SK-N-SH (cell line): ENCODE results near the gene RNF113B. TPM values are rescaled to one million over a fixed set of nuclear protein-coding genes. Genes with fewer than 3 reads are reported as not detected.

Experiments
- CTCF ChIA-PET: fragments of 300-600, 350-600 bp; formaldehyde crosslinking; extraction: SDS; loops from one replicate; lab custom pipeline; 2021; lab: Yijun Ruan, JAX
- POLR2A ChIA-PET: fragments of 350-600 bp; sonication (Branson Sonifier 250); formaldehyde crosslinking; extraction: SDS; loops from one replicate; lab custom pipeline; 2020; ENCODE audit warnings: antibody characterized with exemption, inconsistent platforms; lab: Yijun Ruan, JAX
- DNase-seq: peaks from one replicate; pipeline ENCODE4 v3.0.0; 2012
- H2AFZ ChIP-seq: fragments of 200-600 bp; sonication (generic); 2 replicates; pipeline ENCODE4 v1.8.1; 2016; ENCODE audit warnings: antibody characterized with exemption, mild to moderate bottlenecking, low read depth
- H3F3A ChIP-seq: fragments of 200-600 bp; sonication (generic); replicated peaks from 2 replicates; pipeline ENCODE3; 2016; ENCODE audit warnings: antibody characterized with exemption, mild to moderate bottlenecking; ENCODE audit not compliant: insufficient read depth
- H3K27ac ChIP-seq, 2 experiments: fragments of 200-500 bp in 1 of 2; fragments of 200-600 bp in 1 of 2; sonication (Bioruptor generic) in 1 of 2; sonication (generic), shearing (Covaris generic) in 1 of 2; 2 replicates each; pipeline versions ENCODE4 v1.5.1 to v1.6.1; 2014 to 2016; ENCODE audit warnings: low read depth in 2 of 2, inconsistent platforms in 1 of 2, low read length in 1 of 2, mild to moderate bottlenecking in 1 of 2, mixed read lengths in 1 of 2
- H3K27me3 ChIP-seq: fragments of 200-600 bp; sonication (generic), shearing (Covaris generic); 2 replicates; pipeline ENCODE4 v1.6.1; 2016; ENCODE audit warnings: mixed run types; ENCODE audit not compliant: insufficient read depth
- H3K36me3 ChIP-seq, 2 experiments: fragments of 200-500 bp in 1 of 2; fragments of 200-600 bp in 1 of 2; sonication (Bioruptor generic) in 1 of 2; sonication (generic) in 1 of 2; replicated peaks in 1 of 2; 2 replicates each; pipeline versions ENCODE3 to v1.5.1; 2014 to 2016; ENCODE audit warnings: low read length in 1 of 2, mild to moderate bottlenecking in 1 of 2; ENCODE audit not compliant: insufficient read depth in 2 of 2, control insufficient read depth in 1 of 2
- H3K4me1 ChIP-seq, 2 experiments: fragments of 200-500 bp in 1 of 2; fragments of 200-600 bp in 1 of 2; sonication (Bioruptor generic) in 1 of 2; sonication (generic), shearing (Covaris generic) in 1 of 2; 2 replicates each; pipeline versions ENCODE4 v1.5.1 to v1.6.1; 2014 to 2016; ENCODE audit warnings: low read depth in 1 of 2, low read length in 1 of 2, mixed run types in 1 of 2; ENCODE audit not compliant: insufficient read depth in 2 of 2, control insufficient read depth in 1 of 2
- H3K4me2 ChIP-seq: fragments of 200-600 bp; sonication (generic), shearing (Covaris generic); 2 replicates; pipeline ENCODE4 v1.6.1; 2017; ENCODE audit warnings: mixed run types
- H3K4me3 ChIP-seq, 2 experiments: fragments of 200-500 bp in 1 of 2; fragments of 200-600 bp in 1 of 2; sonication (Bioruptor generic) in 1 of 2; sonication (generic), shearing (Covaris generic) in 1 of 2; 2 replicates each; pipeline versions ENCODE4 v1.5.1 to v1.8.1; 2014 to 2016; ENCODE audit warnings: low read depth in 2 of 2, inconsistent platforms in 1 of 2, low read length in 1 of 2, mild to moderate bottlenecking in 1 of 2, mixed read lengths in 1 of 2, moderate library complexity in 1 of 2
- H3K79me2 ChIP-seq: fragments of 200-600 bp; sonication (generic); 2 replicates; pipeline ENCODE4 v1.8.1; 2017; ENCODE audit warnings: mild to moderate bottlenecking; ENCODE audit not compliant: insufficient read depth
- H3K9ac ChIP-seq: fragments of 200-600 bp; sonication (generic); 2 replicates; pipeline ENCODE4 v1.6.1; 2017; ENCODE audit warnings: mixed run types
- H3K9me2 ChIP-seq: fragments of 200-600 bp; sonication (generic); 2 replicates; pipeline ENCODE4 v1.6.1; 2017; ENCODE audit warnings: mixed run types
- H3K9me3 ChIP-seq: fragments of 200-600 bp; sonication (generic); 2 replicates; pipeline ENCODE4 v1.6.1; 2017; ENCODE audit warnings: mixed run types, mild to moderate bottlenecking, moderate library complexity
- H4K20me1 ChIP-seq: fragments of 200-600 bp; sonication (generic); 2 replicates; pipeline ENCODE4 v1.6.1; 2017; ENCODE audit warnings: mild to moderate bottlenecking, mixed run types; ENCODE audit not compliant: insufficient read depth
- CHD2 ChIP-seq: fragments of 150-350 bp; IDR thresholded peaks from 2 replicates; pipeline ENCODE4 v1.6.1; 2018; ENCODE audit warnings: low read length; ENCODE audit not compliant: partially characterized antibody
- ELF1 ChIP-seq: IDR thresholded peaks from 2 replicates; pipeline ENCODE4 v1.4.0; 2012
- EP300 ChIP-seq, 2 experiments: IDR thresholded peaks; 2 replicates each; pipeline versions ENCODE4 v1.4.0 to v1.6.1; 2012; ENCODE audit warnings: borderline replicate concordance in 1 of 2, low read depth in 1 of 2, low read length in 1 of 2
- EZH2phosphoT487 ChIP-seq: fragments of 200-600 bp; sonication (generic); IDR thresholded peaks from 2 replicates; pipeline ENCODE4 v1.6.1; 2017; ENCODE audit warnings: low read depth, mixed run types, mild to moderate bottlenecking, antibody characterized with exemption, moderate library complexity, borderline replicate concordance
- FOSL2 ChIP-seq: IDR thresholded peaks from 2 replicates; pipeline ENCODE4 v1.4.0; 2012; ENCODE audit warnings: low read depth, mild to moderate bottlenecking, moderate library complexity, borderline replicate concordance
- FOXJ3 ChIP-seq: sonication (generic); formaldehyde crosslinking; IDR thresholded peaks from 2 replicates; pipeline ENCODE4 v1.5.1; 2020; ENCODE audit warnings: mild to moderate bottlenecking, missing genetic modification reagents
- FOXM1 ChIP-seq: IDR thresholded peaks from 2 replicates; pipeline ENCODE4 v1.4.0; 2012; ENCODE audit warnings: low read depth, mild to moderate bottlenecking
- GABPA ChIP-seq: IDR thresholded peaks from 2 replicates; pipeline ENCODE4 v1.4.0; 2012; ENCODE audit warnings: low read depth, mild to moderate bottlenecking
- NFIC ChIP-seq: IDR thresholded peaks from 2 replicates; pipeline ENCODE4 v1.4.0; 2012; ENCODE audit warnings: borderline replicate concordance
- POLR2AphosphoS5 ChIP-seq: IDR thresholded peaks from 2 replicates; pipeline ENCODE4 v1.6.1; 2012; ENCODE audit warnings: low read depth, low read length
- RCOR1 ChIP-seq: fragments of 150-350 bp; IDR thresholded peaks from 2 replicates; pipeline ENCODE4 v1.6.1; 2017; ENCODE audit warnings: antibody characterized with exemption, low read length
- REST ChIP-seq: IDR thresholded peaks from 2 replicates; pipeline ENCODE4 v1.6.1; 2012; ENCODE audit warnings: mild to moderate bottlenecking, low read depth, low read length, moderate library complexity
- WGBS: methylation state at CpG from one replicate; pipeline ENCODE4 v1.1.6; 2017; ENCODE audit warnings: low lambda C conversion rate; 5-methylcytosine and 5-hydroxymethylcytosine counted together
- polyA plus RNA-seq, 3 experiments: library from polyadenylated mRNA; depleted of rRNA; stranded (reverse); fragments of >200 nt; gene quantifications; 2 replicates each; pipeline ENCODE4 v1.2.3, GENCODE V29; 2012

Gene RNF113B
- polyA plus RNA-seq, 1 of the 3 experiments (the other 2 are of a cell fraction), result not detected

- Histone ChIP-seq H3K79me2 (peaks cover 23% of the 10 kb centered on the region), H3K4me2 (no peak overlapping the region), H3K27me3 (no peaks in the 10 kb centered on the region), H3K27ac (no peak overlapping the region), H3K4me3 (no peak overlapping the region), H4K20me1 (peaks cover 15% of the 10 kb centered on the region), H3K9ac (no peak overlapping the region), H3K4me1 (peaks cover 13 to 15% of the 10 kb centered on the region in 2 experiments; a peak in 3 of 4 replicates), H2AFZ (no peak overlapping the region), H3K9me3 (no peaks in the 10 kb centered on the region), H3K36me3 (no peaks in the 10 kb centered on the region), H3K9me2 (no peaks in the 10 kb centered on the region), H3F3A (no peaks in the 10 kb centered on the region)
- DNase-seq, result no peak
- CTCF ChIA-PET, result interaction anchor here (1.1 to 1.6 kb wide), 3 partner anchors 213 to 532 kb away, joined by 3 to 4 read pairs (median 3); no protein-coding TSS in a partner anchor
- 94% methylated on average over 7 of the region's 7 CpGs for WGBS
- no peak for TF ChIP-seq RCOR1
- TF ChIP-seq NFIC, result no peak
- TF ChIP-seq REST, result no peak
- no peak for TF ChIP-seq FOSL2
- POLR2A ChIA-PET, result no interaction called here
These were observed 36.0 kb downstream of the RNF113B start for GRCh38 chr13:98141091-98141490.

GRCh38 chr13:98134901-98135300 is 42.2 kb downstream of the RNF113B start:
- no peak overlapping the region for H2AFZ ChIP-seq
- H3K9me2 ChIP-seq, result no peaks in the 10 kb centered on the region
- no peak overlapping the region for H3K4me3 ChIP-seq
- DNase-seq, result no peak
- H3K79me2 ChIP-seq, result no peaks in the 10 kb centered on the region
- no peaks in the 10 kb centered on the region for H3K36me3 ChIP-seq
- no peaks in the 10 kb centered on the region for H3F3A ChIP-seq
- WGBS, result 94% methylated on average over 1 of the region's 1 CpG
- H3K4me1 ChIP-seq, result no peaks in the 10 kb centered on the region
- H3K9me3 ChIP-seq, result no peaks in the 10 kb centered on the region
- ChIA-PET POLR2A (no interaction called here), CTCF (no interaction called here)
- H4K20me1 ChIP-seq, result no peaks in the 10 kb centered on the region
- H3K9ac ChIP-seq, result no peak overlapping the region
- no peak for TF ChIP-seq REST
- TF ChIP-seq FOXJ3 (CRISPR knock-in tag), result no peak
- no peak for TF ChIP-seq CHD2
- TF ChIP-seq FOSL2, result no peak
- TF ChIP-seq FOXM1, result no peak
- TF ChIP-seq ELF1, result no peak
- TF ChIP-seq RCOR1, result no peak
- TF ChIP-seq EZH2phosphoT487, result no peak
- no peak for TF ChIP-seq GABPA
- TF ChIP-seq EP300 (IDR thresholded peaks at IDR 0.05; ENCODE audit: borderline replicate concordance in 1 of 2, low read depth in 1 of 2, low read length in 1 of 2), result no peak
- no peak for TF ChIP-seq POLR2AphosphoS5
- no peak overlapping the region for H3K27ac ChIP-seq
- H3K4me2 ChIP-seq, result no peak overlapping the region
- H3K27me3 ChIP-seq, result no peaks in the 10 kb centered on the region
